Activated CD4-positive, alpha-beta T cell treated with anti-CD3 and anti-CD28 coated beads, Interleukin-2, amount 10 ng/mL, durations not matched to agents 7 days and 5 days (primary cell): Measurements from ENCODE around the gene LGALS16. TPM values are rescaled to one million over a fixed set of nuclear protein-coding genes. Genes with fewer than 3 reads are reported as not detected.

Experiments
- CTCF ChIA-PET: fragments of 350-600 bp; sonication (Branson Sonifier 250); formaldehyde crosslinking; loops from one replicate; lab custom pipeline; 2021; ENCODE audit warnings: antibody characterized with exemption; lab: Charles Lee
- POLR2A ChIA-PET: fragments of 350-600 bp; sonication (Branson Sonifier 250); formaldehyde crosslinking; loops from one replicate; lab custom pipeline; 2021; ENCODE audit warnings: antibody characterized with exemption; lab: Charles Lee
- DNase-seq: peaks from one replicate; pipeline ENCODE4 v3.0.0-alpha.2; 2020
- H3K27ac Mint-ChIP-seq: one replicate; pipeline ENCODE4 v1.8.0; 2021; ENCODE audit warnings: mild to moderate bottlenecking, moderate library complexity, mixed read lengths
- H3K27me3 Mint-ChIP-seq: one replicate; pipeline ENCODE4 v1.8.0; 2021; ENCODE audit warnings: mixed read lengths
- H3K36me3 Mint-ChIP-seq: one replicate; pipeline ENCODE4 v1.8.0; 2021; ENCODE audit warnings: low read depth, mixed read lengths
- H3K4me1 Mint-ChIP-seq: one replicate; pipeline ENCODE4 v1.8.0; 2021; ENCODE audit warnings: mixed read lengths
- H3K4me3 Mint-ChIP-seq: one replicate; pipeline ENCODE4 v1.8.0; 2021; ENCODE audit warnings: mild to moderate bottlenecking, moderate library complexity, mixed read lengths
- H3K9me3 Mint-ChIP-seq: one replicate; pipeline ENCODE4 v1.8.0; 2021; ENCODE audit warnings: mixed read lengths
- total RNA-seq, 2 experiments: library from RNA; stranded (reverse); gene quantifications; one replicate each; pipeline ENCODE4 v1.2.3, GENCODE V29; 2021

The LGALS16 gene
- total RNA-seq, 2 experiments from 2014 or later: not detected

GRCh38 chr19:39708594-39708993, 52.9 kb downstream of the LGALS16 start:
- Mint-ChIP-seq H3K4me3 (no peak overlapping the region), H3K27me3 (no peaks in the 10 kb centered on the region), H3K36me3 (peaks cover 5% of the 10 kb centered on the region), H3K4me1 (peaks cover 37% of the 10 kb centered on the region), H3K27ac (no peak overlapping the region), H3K9me3 (peaks cover 23% of the 10 kb centered on the region)
- DNase-seq: no peak
- CTCF ChIA-PET: no interaction called here
- POLR2A ChIA-PET: no interaction called here

GRCh38 chr19:39709026-39709872, 53.5 kb downstream of the LGALS16 start:
- Mint-ChIP-seq H3K4me3 (no peak overlapping the region), H3K36me3 (peaks cover 5% of the 10 kb centered on the region), H3K4me1 (peaks cover 34% of the 10 kb centered on the region), H3K27ac (no peak overlapping the region), H3K27me3 (no peaks in the 10 kb centered on the region), H3K9me3 (peaks cover 23% of the 10 kb centered on the region)
- no peak for DNase-seq
- CTCF ChIA-PET: no interaction called here
- POLR2A ChIA-PET: no interaction called here

Other genes with a start within 250 kb of the LGALS16 start
- gene ZFP36, start 249.1 kb upstream of the LGALS16 start, total RNA-seq: 10 to 100 TPM; 92.5 to 93.4 TPM
- gene PLEKHG2, start 243.2 kb upstream of the LGALS16 start, total RNA-seq: 10 to 100 TPM; 74.4 to 77.9 TPM
- gene RPS16, start 220.0 kb upstream of the LGALS16 start, total RNA-seq: 1,000 to 10,000 TPM; 2,465 to 3,009 TPM
- gene SUPT5H, start 210.3 kb upstream of the LGALS16 start, total RNA-seq: 100 to 1,000 TPM; 144 to 150 TPM
- 10 to 100 TPM; 45.7 to 56.8 TPM for gene TIMM50, start 175.1 kb upstream of the LGALS16 start, total RNA-seq
- gene DLL3, start 157.0 kb upstream of the LGALS16 start, total RNA-seq: under 1 TPM in 1 of 2 experiments, not detected in 1; 0.35 TPM
- not detected for gene SELENOV, start 140.8 kb upstream of the LGALS16 start, total RNA-seq
- gene EID2B, start 123.1 kb upstream of the LGALS16 start, total RNA-seq: 1 to 10 TPM; 3.4 to 5.1 TPM
- 10 to 100 TPM; 17.2 to 20.3 TPM for gene EID2, start 115.8 kb upstream of the LGALS16 start, total RNA-seq
- gene LGALS13, start 53.4 kb upstream of the LGALS16 start, total RNA-seq: not detected
- not detected for gene LGALS14, start 48.6 kb downstream of the LGALS16 start, total RNA-seq
- gene CLC, start 82.1 kb downstream of the LGALS16 start, total RNA-seq: not detected
- gene LEUTX, start 122.9 kb downstream of the LGALS16 start, total RNA-seq: not detected
- 10 to 100 TPM; 10.9 to 11.5 TPM for gene DYRK1B, start 178.2 kb downstream of the LGALS16 start, total RNA-seq
- gene FBL, start 190.5 kb downstream of the LGALS16 start, total RNA-seq: 100 to 1,000 TPM; 330 to 377 TPM